ENCODE measurements around the gene RNASE4.

Gene RNASE4

GRCh38 chr14:20645481-20645880, 38.9 kb upstream of the RNASE4 start:
- no peak for TF ChIP-seq REST (IDR thresholded peaks at IDR 0.05; ENCODE audit: insufficient read depth in 1 of 2, low read depth in 2 of 2, low read length in 2 of 2)
- TF ChIP-seq FOXP2 (optimal IDR thresholded peaks at IDR 0.05; ENCODE audit: borderline replicate concordance, extremely low read depth, extremely low read length, insufficient read depth), result no peak
- TF ChIP-seq POLR2AphosphoS5 (IDR thresholded peaks at IDR 0.05; ENCODE audit: low read depth, low read length), result no peak
- TF ChIP-seq SIN3A (IDR thresholded peaks at IDR 0.05; ENCODE audit: borderline replicate concordance, insufficient read depth, low read length), result no peak
- no peak for TF ChIP-seq TAF1 (IDR thresholded peaks at IDR 0.05; ENCODE audit: borderline replicate concordance, insufficient read depth, low read length)

GRCh38 chr14:20652996-20653975, 31.1 kb upstream of the RNASE4 start:
- TF ChIP-seq SIN3A (IDR thresholded peaks at IDR 0.05; ENCODE audit: borderline replicate concordance, insufficient read depth, low read length), result no peak
- TF ChIP-seq POLR2AphosphoS5 (IDR thresholded peaks at IDR 0.05; ENCODE audit: low read depth, low read length), result no peak
- no peak for TF ChIP-seq REST (IDR thresholded peaks at IDR 0.05; ENCODE audit: insufficient read depth in 1 of 2, low read depth in 2 of 2, low read length in 2 of 2)

- no peak for TF ChIP-seq TAF1 (IDR thresholded peaks at IDR 0.05; ENCODE audit: borderline replicate concordance, insufficient read depth, low read length)
- TF ChIP-seq REST (IDR thresholded peaks at IDR 0.05; ENCODE audit: insufficient read depth in 1 of 2, low read depth in 2 of 2, low read length in 2 of 2), result no peak
- TF ChIP-seq SIN3A (IDR thresholded peaks at IDR 0.05; ENCODE audit: borderline replicate concordance, insufficient read depth, low read length), result no peak
- TF ChIP-seq POLR2AphosphoS5 (IDR thresholded peaks at IDR 0.05; ENCODE audit: low read depth, low read length), result no peak
Measured at GRCh38 chr14:20655851-20656250, 28.5 kb upstream of the RNASE4 start.

- no peak for TF ChIP-seq SIN3A (IDR thresholded peaks at IDR 0.05; ENCODE audit: borderline replicate concordance, insufficient read depth, low read length)
- no peak for TF ChIP-seq POLR2AphosphoS5 (IDR thresholded peaks at IDR 0.05; ENCODE audit: low read depth, low read length)
- no peak for TF ChIP-seq TAF1 (IDR thresholded peaks at IDR 0.05; ENCODE audit: borderline replicate concordance, insufficient read depth, low read length)
- TF ChIP-seq REST (IDR thresholded peaks at IDR 0.05; ENCODE audit: insufficient read depth in 1 of 2, low read depth in 2 of 2, low read length in 2 of 2), result no peak
- TF ChIP-seq FOXP2 (optimal IDR thresholded peaks at IDR 0.05; ENCODE audit: borderline replicate concordance, extremely low read depth, extremely low read length, insufficient read depth), result no peak
Measured at GRCh38 chr14:20656274-20656673, 28.1 kb upstream of the RNASE4 start.
